HepG2 (cell line): ENCODE results near the gene NUAK2. TPM values are rescaled to one million over a fixed set of nuclear protein-coding genes. Genes with fewer than 3 reads are reported as not detected.

Experiments used
- ATF7 ChIP-seq, 2 experiments: fragments of 450-650 bp in 1 of 2; sonication (generic) in 1 of 2; formaldehyde crosslinking in 1 of 2; IDR thresholded peaks; 2 replicates each; pipeline versions ENCODE4 v1.4.0 to v1.6.1; 2016 to 2020; ENCODE audit warnings: antibody characterized with exemption in 1 of 2, mild to moderate bottlenecking in 1 of 2, missing genetic modification reagents in 1 of 2
- ATF7-NPFF ChIP-seq: sonication (generic); formaldehyde crosslinking; IDR thresholded peaks from 2 replicates; pipeline ENCODE4 v1.8.1; 2023; ENCODE audit warnings: mild to moderate bottlenecking, low read depth, missing genetic modification reagents, moderate library complexity
- FOXC1 ChIP-seq: sonication (generic); formaldehyde crosslinking; IDR thresholded peaks from 2 replicates; pipeline ENCODE4 v1.8.0; 2022; ENCODE audit warnings: mild to moderate bottlenecking, missing genetic modification reagents, borderline replicate concordance
- HMGA1 ChIP-seq: sonication (generic); formaldehyde crosslinking; conservative IDR thresholded peaks from 2 replicates; pipeline ENCODE4 v1.4.0; 2020; ENCODE audit warnings: missing genetic modification reagents
- MATR3 ChIP-seq: sonication (generic); formaldehyde crosslinking; IDR thresholded peaks from 2 replicates; pipeline ENCODE4 v1.4.0; 2020; ENCODE audit warnings: missing genetic modification reagents
- MYC ChIP-seq: sonication (generic); formaldehyde crosslinking; IDR thresholded peaks from 2 replicates; pipeline ENCODE4 v1.9.0; 2021; ENCODE audit warnings: missing genetic modification reagents, borderline replicate concordance
- SETDB1 ChIP-seq: sonication (generic); formaldehyde crosslinking; IDR thresholded peaks from 2 replicates; pipeline ENCODE4 v1.5.1; 2020; ENCODE audit warnings: missing genetic modification reagents, mild to moderate bottlenecking, borderline replicate concordance
- SOX5 ChIP-seq: IDR thresholded peaks from 2 replicates; pipeline ENCODE4 v1.6.1; 2016; ENCODE audit warnings: borderline replicate concordance
- ZNF235 ChIP-seq: sonication (generic); formaldehyde crosslinking; IDR thresholded peaks from 2 replicates; pipeline ENCODE4 v1.8.1; 2023; ENCODE audit warnings: mild to moderate bottlenecking, missing genetic modification reagents, borderline replicate concordance
- ZNF24 ChIP-seq: fragments of 450-650 bp; IDR thresholded peaks from 2 replicates; pipeline ENCODE4 v1.6.1; 2017; ENCODE audit warnings: antibody characterized with exemption, mild to moderate bottlenecking
- ZNF749 ChIP-seq: sonication (generic); formaldehyde crosslinking; IDR thresholded peaks from 2 replicates; pipeline ENCODE4 v1.8.0; 2022; ENCODE audit warnings: mild to moderate bottlenecking, missing genetic modification reagents, moderate library complexity, borderline replicate concordance
- polyA plus RNA-seq, 8 experiments: library from polyadenylated mRNA; depleted of rRNA in 3 of 8; stranded (reverse) in 7 of 8; unstranded in 1 of 8; fragments of >200 nt; fragmentation: Illumina TruSeq in 4 of 8; extraction: Trizol in 4 of 8; gene quantifications; 2 replicates each; pipeline versions ENCODE4 v1.2.1 to v1.2.3, GENCODE V29; 2011 to 2016; ENCODE audit warnings: low read depth in 4 of 8, missing spikeins in 1 of 8, mixed read lengths in 1 of 8; ENCODE audit not compliant: insufficient read depth in 1 of 8
- total RNA-seq, 5 experiments: library from RNA; depleted of rRNA; stranded (reverse); fragments of >200 nt; fragmentation: Illumina TruSeq; extraction: Trizol; gene quantifications; 2 replicates each; pipeline ENCODE4 v1.2.3, GENCODE V29; 2016; ENCODE audit warnings: low read depth in 1 of 5
- TF ChIP-seq, protein P1 (sequence below): sonication (generic); formaldehyde crosslinking; IDR thresholded peaks from 2 replicates; pipeline ENCODE4 v1.4.0; 2020; ENCODE audit warnings: missing genetic modification reagents
- TF ChIP-seq, protein P2 (sequence below): sonication (generic); formaldehyde crosslinking; IDR thresholded peaks from 2 replicates; pipeline ENCODE4 v1.8.0; 2022; ENCODE audit warnings: mild to moderate bottlenecking, missing genetic modification reagents, borderline replicate concordance
- TF ChIP-seq, protein P3 (sequence below): sonication (generic); formaldehyde crosslinking; conservative IDR thresholded peaks from 2 replicates; pipeline ENCODE4 v1.8.0; 2022; ENCODE audit warnings: mild to moderate bottlenecking, moderate library complexity, missing genetic modification reagents
- TF ChIP-seq, protein P4 (sequence below): sonication (generic); formaldehyde crosslinking; IDR thresholded peaks from 2 replicates; pipeline ENCODE4 v1.9.0; 2021; ENCODE audit warnings: mild to moderate bottlenecking, missing genetic modification reagents

The NUAK2 gene
- total and polyA plus RNA-seq, 2 of the 13 experiments (the other 11 are each of a cell fraction or from before 2014, with no cell fraction given): 0.75 to 1.1 TPM

DNA sequence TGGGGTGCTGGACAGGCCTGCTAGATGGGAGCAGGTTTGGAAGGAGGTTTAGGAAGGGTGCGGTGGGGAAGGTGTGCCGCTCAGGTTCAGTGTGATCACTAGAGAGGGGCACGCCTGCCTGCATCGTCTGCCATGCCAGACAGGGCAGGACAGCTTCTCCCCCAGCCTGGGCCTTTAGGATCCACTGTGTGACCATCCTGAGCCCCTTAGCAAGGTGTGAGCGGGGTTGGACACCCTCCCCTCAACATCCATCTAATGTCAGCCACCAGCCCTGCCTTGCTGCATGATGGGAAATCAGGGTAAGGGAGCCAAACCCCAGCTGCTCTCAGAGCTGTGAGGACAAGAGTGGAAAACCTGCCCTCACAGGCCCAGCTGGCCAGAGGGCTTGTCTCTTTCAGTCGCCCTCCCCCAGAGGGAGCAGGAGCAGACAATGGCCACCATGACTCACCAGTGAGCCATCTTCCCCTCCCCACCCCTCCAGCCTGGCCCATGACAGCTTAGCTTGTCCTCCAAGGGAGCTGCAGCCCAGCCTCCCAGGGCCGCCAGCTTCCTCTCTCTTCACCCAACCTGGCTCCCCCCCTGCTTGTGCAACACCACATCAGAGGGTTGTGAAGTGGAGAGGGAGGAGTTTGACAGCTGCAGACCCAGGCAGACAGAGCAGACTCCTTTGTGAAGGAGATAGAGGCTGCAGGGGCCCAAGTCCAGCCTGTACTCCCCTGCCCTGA lies 37.0 kb downstream of the NUAK2 start (continued):
- TF ChIP-seq, protein P1, sequence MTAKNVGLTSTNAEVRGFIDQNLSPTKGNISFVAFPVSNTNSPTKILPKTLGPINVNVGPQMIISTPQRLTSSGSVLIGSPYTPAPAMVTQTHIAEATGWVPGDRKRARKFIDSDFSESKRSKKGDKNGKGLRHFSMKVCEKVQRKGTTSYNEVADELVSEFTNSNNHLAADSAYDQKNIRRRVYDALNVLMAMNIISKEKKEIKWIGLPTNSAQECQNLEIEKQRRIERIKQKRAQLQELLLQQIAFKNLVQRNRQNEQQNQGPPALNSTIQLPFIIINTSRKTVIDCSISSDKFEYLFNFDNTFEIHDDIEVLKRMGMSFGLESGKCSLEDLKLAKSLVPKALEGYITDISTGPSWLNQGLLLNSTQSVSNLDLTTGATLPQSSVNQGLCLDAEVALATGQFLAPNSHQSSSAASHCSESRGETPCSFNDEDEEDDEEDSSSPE (CRISPR knock-in tag): no peak
- TF ChIP-seq, protein P2, sequence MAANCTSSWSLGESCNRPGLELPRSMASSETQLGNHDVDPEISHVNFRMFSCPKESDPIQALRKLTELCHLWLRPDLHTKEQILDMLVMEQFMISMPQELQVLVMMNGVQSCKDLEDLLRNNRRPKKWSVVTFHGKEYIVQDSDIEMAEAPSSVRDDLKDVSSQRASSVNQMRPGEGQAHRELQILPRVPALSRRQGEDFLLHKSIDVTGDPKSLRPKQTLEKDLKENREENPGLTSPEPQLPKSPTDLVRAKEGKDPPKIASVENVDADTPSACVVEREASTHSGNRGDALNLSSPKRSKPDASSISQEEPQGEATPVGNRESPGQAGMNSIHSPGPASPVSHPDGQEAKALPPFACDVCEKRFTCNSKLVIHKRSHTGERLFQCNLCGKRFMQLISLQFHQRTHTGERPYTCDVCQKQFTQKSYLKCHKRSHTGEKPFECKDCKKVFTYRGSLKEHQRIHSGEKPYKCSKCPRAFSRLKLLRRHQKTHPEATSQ (CRISPR knock-in tag): no peak
- TF ChIP-seq, protein P3, sequence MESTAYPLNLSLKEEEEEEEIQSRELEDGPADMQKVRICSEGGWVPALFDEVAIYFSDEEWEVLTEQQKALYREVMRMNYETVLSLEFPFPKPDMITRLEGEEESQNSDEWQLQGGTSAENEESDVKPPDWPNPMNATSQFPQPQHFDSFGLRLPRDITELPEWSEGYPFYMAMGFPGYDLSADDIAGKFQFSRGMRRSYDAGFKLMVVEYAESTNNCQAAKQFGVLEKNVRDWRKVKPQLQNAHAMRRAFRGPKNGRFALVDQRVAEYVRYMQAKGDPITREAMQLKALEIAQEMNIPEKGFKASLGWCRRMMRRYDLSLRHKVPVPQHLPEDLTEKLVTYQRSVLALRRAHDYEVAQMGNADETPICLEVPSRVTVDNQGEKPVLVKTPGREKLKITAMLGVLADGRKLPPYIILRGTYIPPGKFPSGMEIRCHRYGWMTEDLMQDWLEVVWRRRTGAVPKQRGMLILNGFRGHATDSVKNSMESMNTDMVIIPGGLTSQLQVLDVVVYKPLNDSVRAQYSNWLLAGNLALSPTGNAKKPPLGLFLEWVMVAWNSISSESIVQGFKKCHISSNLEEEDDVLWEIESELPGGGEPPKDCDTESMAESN: 0 out of 2 replicates have a peak, but pooled peaks have one; percentile 49
- TF ChIP-seq HMGA1 (CRISPR knock-in tag) (no peak), SOX5 (CRISPR knock-in tag) (peak; percentile 93), SETDB1 (CRISPR knock-in tag) (no peak), MATR3 (no peak), ZNF235 (no peak), ATF7 (IDR thresholded peaks at IDR 0.05) (no peak), ATF7 (CRISPR knock-in tag; IDR thresholded peaks at IDR 0.05) (no peak), ATF7-NPFF (no peak), MYC (CRISPR knock-in tag) (peak; percentile 39; the same call in 1 of the 2 replicates), ZNF749 (CRISPR knock-in tag) (no peak), FOXC1 (CRISPR knock-in tag) (no peak), ZNF24 (no peak)
- TF ChIP-seq, protein P4, sequence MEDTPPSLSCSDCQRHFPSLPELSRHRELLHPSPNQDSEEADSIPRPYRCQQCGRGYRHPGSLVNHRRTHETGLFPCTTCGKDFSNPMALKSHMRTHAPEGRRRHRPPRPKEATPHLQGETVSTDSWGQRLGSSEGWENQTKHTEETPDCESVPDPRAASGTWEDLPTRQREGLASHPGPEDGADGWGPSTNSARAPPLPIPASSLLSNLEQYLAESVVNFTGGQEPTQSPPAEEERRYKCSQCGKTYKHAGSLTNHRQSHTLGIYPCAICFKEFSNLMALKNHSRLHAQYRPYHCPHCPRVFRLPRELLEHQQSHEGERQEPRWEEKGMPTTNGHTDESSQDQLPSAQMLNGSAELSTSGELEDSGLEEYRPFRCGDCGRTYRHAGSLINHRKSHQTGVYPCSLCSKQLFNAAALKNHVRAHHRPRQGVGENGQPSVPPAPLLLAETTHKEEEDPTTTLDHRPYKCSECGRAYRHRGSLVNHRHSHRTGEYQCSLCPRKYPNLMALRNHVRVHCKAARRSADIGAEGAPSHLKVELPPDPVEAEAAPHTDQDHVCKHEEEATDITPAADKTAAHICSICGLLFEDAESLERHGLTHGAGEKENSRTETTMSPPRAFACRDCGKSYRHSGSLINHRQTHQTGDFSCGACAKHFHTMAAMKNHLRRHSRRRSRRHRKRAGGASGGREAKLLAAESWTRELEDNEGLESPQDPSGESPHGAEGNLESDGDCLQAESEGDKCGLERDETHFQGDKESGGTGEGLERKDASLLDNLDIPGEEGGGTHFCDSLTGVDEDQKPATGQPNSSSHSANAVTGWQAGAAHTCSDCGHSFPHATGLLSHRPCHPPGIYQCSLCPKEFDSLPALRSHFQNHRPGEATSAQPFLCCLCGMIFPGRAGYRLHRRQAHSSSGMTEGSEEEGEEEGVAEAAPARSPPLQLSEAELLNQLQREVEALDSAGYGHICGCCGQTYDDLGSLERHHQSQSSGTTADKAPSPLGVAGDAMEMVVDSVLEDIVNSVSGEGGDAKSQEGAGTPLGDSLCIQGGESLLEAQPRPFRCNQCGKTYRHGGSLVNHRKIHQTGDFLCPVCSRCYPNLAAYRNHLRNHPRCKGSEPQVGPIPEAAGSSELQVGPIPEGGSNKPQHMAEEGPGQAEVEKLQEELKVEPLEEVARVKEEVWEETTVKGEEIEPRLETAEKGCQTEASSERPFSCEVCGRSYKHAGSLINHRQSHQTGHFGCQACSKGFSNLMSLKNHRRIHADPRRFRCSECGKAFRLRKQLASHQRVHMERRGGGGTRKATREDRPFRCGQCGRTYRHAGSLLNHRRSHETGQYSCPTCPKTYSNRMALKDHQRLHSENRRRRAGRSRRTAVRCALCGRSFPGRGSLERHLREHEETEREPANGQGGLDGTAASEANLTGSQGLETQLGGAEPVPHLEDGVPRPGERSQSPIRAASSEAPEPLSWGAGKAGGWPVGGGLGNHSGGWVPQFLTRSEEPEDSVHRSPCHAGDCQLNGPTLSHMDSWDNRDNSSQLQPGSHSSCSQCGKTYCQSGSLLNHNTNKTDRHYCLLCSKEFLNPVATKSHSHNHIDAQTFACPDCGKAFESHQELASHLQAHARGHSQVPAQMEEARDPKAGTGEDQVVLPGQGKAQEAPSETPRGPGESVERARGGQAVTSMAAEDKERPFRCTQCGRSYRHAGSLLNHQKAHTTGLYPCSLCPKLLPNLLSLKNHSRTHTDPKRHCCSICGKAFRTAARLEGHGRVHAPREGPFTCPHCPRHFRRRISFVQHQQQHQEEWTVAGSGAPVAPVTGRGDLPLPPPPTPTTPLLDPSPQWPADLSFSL: peak; percentile 74; the same call in 1 of the 2 replicates
